HG03442 (cell line): ENCODE measurements around the gene PHF21B.
"Not testable (repeated sequence)": the region's sequence is repeated elsewhere in the genome, so short reads cannot be mapped to it uniquely, and the experiment has no call there.

ENCODE experiments used
- ATAC-seq: cut with Tn5 transposase; IDR thresholded peaks from one replicate; pipeline ENCODE4 v1.9.1; 2021; ENCODE audit warnings: mild to moderate bottlenecking, moderate library complexity; ENCODE audit not compliant: unreplicated experiment

PHF21B gene

GRCh38 chr22:44882226-44882905 lies 127.4 kb downstream of the PHF21B start:
- no peak for ATAC-seq

GRCh38 chr22:44881624-44882023 lies 128.2 kb downstream of the PHF21B start:
- no peak for ATAC-seq

GRCh38 chr22:44880610-44881290 lies 129.1 kb downstream of the PHF21B start:
- ATAC-seq, result no peak

GRCh38 chr22:44879301-44879680 lies 130.5 kb downstream of the PHF21B start:
- ATAC-seq, result no peak

GRCh38 chr22:44878483-44879300 lies 131.1 kb downstream of the PHF21B start:
- ATAC-seq, result no peak

- no peak for ATAC-seq
Observed at GRCh38 chr22:44876921-44877320, 132.9 kb downstream of the PHF21B start.

- no peak for ATAC-seq
Observed at GRCh38 chr22:44871782-44872181, 138.0 kb downstream of the PHF21B start.

GRCh38 chr22:44870021-44870420 lies 139.8 kb downstream of the PHF21B start:
- ATAC-seq, result no peak

- no peak for ATAC-seq
Observed at GRCh38 chr22:44869196-44869595, 140.6 kb downstream of the PHF21B start.

GRCh38 chr22:44865193-44866057 lies 144.4 kb downstream of the PHF21B start:
- no peak for ATAC-seq

- ATAC-seq, result no peak
Observed at GRCh38 chr22:44862981-44863860, 146.6 kb downstream of the PHF21B start.

GRCh38 chr22:44862281-44862680 lies 147.5 kb downstream of the PHF21B start:
- no peak for ATAC-seq

- ATAC-seq, result no peak
Observed at GRCh38 chr22:44861245-44861644, 148.6 kb downstream of the PHF21B start.

- no peak for ATAC-seq
Observed at GRCh38 chr22:44860311-44860710, 149.5 kb downstream of the PHF21B start.

GRCh38 chr22:44859641-44860040 lies 150.2 kb downstream of the PHF21B start:
- no peak for ATAC-seq

- ATAC-seq, result not testable (repeated sequence)
Observed at GRCh38 chr22:44858819-44859218, 151.0 kb downstream of the PHF21B start.

- ATAC-seq, result no peak
Observed at GRCh38 chr22:44855855-44856254, 153.9 kb downstream of the PHF21B start.

- ATAC-seq, result not testable (repeated sequence)
Observed at GRCh38 chr22:44854641-44855040, 155.2 kb downstream of the PHF21B start.

- no peak for ATAC-seq
Observed at GRCh38 chr22:44850946-44851345, 158.9 kb downstream of the PHF21B start.
